Fibroblast of skin of right biceps (primary cell): ENCODE results near the gene MARCHF3.
A peak's percentile ranks its signal among the peaks of the same experiment; 100 is the strongest.
"Not testable (repeated sequence)": the region's sequence is repeated elsewhere in the genome, so short reads cannot be mapped to it uniquely, and the experiment has no call there.

Experiments
- DNase-seq: peaks from one replicate; pipeline ENCODE4 v3.0.0-alpha.2; 2013

Gene MARCHF3, protein sequence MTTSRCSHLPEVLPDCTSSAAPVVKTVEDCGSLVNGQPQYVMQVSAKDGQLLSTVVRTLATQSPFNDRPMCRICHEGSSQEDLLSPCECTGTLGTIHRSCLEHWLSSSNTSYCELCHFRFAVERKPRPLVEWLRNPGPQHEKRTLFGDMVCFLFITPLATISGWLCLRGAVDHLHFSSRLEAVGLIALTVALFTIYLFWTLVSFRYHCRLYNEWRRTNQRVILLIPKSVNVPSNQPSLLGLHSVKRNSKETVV

DNA sequence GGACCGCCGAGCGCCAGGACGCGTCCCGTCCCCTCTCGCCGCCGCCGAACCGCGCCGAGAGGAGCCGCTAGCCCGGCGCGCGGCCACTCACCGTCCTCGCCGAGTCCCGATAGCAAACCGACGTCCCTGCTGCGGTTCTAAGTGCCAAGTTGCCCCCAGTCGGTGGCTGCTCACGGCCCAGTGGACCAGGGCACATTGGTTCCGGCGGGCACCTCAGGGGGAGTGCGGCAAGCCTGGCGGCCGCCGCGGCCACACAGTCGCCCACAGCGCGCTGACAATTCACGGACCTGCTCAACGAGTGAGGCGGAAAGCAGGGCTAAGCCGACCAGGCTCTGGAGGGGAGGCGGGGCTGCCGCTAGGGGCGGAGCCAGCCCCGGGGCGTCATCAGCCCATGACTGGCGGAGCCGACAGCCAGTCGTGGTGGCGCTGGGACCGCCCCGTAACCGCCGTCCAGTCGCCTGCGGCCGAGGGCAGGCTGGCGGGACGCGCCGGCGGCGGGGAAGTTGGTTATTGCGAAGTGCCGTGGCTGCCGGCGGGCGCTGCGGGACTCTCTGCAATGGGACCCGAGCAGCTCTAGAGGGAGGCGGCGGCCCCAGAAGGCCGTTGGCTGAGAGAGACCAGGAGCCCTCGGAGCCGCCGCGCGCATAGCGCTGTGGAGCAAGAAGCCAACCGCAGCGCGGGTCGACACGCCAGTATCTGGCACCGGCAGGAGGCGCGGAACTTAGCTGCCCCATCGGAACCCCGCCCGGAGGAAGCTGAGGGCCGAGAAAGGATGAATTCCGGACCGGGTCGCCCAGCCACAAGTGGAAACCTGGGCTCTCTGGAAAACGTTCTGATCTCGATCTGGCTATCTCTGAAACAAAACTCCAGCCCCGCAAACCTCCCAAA, at the start of gene MARCHF3:
Gene MARCHF3 (minus strand): TSS at position 300 of the 888 bp plus-strand sequence. CDS start 112,387 bp downstream, outside the sequence.
- DNase-seq, result peak; percentile 94

DNA sequence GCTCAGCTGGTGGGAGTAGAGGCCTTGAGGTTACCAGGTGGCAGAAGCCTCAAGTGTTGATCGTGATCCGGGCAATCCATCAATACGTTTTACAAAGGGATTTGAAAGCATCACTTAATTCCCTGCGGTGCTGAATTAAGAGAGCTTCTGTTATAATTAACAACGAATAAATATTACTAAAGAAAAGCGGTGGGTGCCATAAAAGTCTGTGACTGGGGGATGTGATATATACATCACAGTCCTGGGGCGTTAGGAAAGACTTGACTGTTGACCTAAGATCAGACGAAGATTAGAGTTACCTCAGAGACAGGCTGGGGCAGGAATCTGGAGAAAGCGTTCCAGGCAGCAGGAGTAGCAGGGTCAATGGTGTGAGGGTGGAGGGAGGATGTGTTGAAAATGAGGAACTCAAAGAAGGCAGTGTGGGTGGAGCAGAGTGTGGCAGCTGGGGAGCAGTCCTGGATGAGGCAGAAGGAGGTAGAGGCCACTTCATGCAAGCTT, 49.7 kb upstream of the MARCHF3 start:
- DNase-seq, result peak; percentile 7

DNA sequence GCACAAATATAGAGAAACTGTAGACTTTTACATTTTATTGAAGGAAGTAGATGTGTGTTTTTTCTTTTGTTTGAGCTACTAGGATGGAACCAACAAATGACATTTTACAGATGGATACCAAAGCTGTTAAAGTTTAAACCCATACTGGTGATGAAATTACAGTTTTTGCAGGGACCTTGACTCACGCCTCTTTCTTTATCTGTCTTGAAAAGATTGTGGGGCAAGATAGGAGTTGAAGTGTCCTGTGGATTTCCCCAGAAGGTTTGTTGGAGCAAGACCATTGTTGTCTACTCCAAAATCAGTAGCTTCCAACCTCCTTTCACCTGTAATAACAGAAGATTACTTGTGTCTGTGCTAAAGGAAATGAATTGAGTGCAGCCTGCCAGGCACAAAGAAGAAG, 47.0 kb upstream of the MARCHF3 start:
- DNase-seq, result no peak

DNA sequence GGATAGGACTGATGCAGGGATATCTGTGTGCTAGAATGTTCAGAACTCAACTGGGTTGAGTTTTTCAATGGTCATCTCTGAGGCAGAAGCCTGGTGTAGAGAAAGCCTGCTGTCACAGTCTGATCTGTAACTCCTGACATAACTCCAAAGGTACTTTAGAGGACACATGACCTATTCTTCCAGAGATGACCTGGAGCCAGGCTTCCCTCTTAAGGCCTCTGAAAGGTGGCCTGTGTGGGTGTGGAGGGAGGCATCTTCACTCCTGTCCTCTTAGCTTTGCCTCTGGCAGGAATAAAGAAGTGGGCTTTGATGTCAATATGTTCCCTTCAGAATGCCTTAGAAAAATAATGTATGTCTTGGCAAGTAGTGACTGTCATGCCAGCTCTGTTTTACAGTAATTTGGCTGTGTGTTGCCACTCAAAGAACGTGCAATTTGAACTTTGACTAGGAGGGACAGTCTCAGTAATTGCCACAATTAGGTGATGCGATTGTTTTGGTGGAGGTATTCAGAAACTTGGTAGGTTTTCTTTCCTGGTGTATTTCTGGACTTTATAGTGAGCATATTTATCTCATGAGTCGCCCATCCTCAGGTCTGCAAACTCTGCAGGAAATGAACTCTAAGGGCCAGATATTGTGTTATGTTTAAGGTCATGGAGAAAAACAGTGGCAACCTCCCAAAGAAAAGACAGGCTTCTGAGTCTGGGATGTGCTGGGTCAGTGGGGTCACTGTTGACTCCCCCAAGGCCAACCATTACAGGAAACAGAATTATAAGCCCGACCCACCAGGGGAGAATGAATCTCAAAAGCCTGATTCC, 46.2 kb upstream of the MARCHF3 start:
- peak; percentile 54 for DNase-seq

DNA sequence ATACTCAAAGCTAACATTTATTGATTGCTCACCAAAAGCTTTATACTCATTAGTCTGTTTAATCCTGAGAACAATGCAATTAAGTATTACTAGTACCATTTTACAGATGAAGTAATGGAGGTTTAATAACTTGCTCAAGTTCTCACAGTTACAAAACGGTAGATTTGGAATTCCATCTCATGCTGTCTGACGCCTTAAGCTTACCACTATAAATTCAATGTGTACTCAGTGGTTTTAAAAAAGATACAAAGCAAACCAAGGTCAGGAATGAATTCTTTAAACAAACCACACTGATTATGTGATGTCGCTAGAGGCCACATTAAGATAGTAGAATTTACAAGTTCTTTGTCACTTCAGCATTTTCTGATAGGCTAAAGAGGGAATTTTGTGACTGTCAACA, 44.1 kb upstream of the MARCHF3 start:
- DNase-seq, result no peak

DNA sequence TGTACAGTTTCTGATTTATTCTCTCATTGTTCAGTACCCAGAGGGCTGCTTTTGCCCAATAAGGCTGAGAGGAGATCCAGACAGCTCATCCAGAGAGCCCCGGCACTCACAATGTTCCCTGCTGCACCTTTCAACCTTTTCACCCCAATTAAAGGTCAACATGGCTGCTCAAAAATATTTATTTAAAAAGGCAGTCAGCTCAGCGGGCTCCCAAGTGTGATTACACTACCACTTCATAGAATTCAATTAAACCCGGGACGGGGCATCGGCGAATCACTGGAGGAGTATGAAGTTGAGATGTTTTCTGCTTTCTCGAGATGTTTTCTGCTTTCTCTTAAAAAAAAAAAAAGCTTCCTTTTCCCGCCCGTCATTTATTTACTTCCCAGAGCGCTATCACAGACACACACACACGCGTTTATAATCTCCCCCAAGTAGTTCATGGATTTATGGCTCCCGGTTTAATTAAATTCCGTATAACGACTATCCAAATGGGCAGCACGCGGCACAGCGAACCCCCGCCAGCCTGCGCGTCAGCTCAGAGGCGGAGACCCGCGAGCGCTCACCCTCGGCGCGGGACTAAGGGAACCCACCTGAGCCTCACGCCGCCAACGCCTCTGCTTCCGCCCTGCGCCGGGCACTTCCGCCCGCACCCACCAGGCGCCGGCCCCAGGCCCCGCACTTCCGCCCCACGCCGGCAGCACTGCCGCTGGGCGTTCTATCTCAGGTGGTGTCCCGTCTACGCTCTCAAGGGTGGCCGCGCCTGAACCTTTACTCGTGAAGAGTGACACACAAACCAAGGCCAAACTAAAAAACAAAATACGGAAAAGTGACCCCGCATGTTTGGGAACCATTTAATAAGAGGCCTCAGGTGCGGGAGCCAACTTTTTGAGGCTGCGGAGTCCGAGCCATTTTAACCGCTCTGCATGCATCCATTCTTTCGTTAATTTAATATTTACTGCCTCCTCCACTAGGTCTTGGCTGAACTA, 42.8 kb upstream of the MARCHF3 start, which contains the start of gene C5orf63:
Gene C5orf63 (minus strand): TSS at position 642 of the 986 bp plus-strand sequence. CDS start 14,507 bp downstream, outside the sequence.
- DNase-seq, result peak; percentile 33

DNA sequence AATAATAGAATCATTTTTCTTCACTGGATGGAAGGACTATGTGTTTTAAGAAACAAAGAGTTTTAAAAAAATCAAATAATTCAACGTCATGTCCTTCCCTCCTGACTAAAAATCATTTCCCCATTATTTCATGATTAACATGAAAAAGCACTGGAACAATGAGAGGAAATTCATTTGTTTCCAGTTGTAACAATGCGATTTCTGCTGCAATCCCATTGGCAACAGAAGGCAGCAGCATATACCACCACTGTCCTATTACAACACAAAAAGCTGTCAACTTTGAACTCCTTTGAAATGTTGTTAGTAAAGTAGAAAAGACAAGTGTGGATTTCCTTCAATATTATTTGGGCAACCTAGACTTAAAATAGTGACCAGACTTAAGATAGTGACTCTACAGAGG, 39.9 kb upstream of the MARCHF3 start:
- DNase-seq, result no peak

DNA sequence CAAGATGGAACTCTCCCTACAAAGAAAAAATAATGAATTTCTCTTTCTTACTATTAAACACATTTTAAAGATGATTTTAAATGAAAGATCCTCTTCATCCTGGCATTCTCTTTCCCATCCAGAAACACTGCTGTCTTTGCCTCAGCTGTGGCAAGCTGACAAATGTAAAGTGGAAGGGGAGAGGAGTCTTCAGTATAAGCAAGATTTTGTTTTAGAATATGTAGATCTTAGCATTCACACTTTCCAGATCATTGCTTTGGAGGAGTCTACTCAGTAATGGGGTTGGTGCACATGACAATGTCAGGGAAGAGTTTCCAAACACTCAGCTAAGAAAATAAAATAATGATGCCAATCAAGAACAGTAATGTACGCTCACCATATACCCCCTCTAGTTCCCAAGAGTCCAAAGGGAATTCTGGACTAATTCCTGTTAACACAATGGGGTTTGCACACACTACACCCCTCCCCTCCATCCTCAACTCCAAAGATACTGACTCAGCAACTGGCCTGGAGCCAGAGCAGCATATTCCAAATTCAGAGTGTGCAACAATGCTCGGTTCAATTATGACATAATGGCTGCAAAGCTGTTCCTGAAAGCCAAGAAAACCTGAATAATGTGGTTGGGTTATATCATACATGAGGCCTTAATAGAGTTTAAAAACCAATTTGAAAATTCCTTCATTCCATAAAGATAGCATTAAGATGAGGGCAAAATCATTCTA, 38.3 kb upstream of the MARCHF3 start:
- peak; percentile 90 for DNase-seq

DNA sequence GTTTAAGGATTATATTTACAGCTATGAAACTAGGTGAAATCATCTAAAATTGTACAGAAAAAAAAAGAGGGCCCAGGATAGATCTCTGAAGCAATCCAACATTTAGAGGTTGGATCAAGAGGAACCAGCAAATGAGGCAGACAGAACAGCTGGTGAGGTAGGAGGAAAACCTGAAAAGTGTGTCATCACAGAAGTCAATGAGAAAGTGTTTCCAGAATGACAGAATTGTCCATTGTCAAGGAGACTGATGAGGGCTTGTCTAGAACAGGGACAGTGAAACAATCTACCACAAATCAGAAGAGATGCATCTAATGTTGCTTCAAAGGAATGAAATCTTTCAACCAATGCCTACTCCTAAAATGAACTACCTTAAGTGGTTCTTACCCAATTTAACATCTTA, 36.4 kb upstream of the MARCHF3 start:
- DNase-seq, result no peak

DNA sequence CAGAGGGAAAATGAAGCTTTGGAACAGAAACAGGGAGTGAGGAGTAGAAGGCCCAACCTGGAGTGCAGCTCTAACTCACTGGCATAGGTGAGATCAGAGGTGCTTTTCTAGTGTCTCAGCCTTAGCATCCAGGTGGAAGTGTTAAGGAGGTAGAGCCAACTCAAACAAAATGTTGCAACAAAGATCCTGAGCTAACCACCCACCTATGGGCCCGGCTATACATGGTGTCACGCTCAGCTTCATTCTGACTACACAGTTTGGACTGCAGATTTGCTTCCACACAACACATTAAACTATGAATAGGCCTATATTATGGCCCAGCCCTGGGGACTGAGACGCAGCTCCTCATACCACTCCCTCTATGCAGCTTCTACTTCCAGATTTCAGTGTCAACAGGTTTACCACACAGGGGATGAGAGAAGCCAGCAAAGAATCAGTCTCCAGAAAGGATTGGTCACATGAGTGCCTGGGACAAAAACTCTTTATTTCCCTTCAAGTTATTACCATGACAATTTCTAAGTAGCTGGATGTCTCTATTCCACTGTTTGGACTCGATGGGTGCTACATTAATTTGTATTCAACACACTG, 34.0 kb upstream of the MARCHF3 start:
- DNase-seq, result no peak

DNA sequence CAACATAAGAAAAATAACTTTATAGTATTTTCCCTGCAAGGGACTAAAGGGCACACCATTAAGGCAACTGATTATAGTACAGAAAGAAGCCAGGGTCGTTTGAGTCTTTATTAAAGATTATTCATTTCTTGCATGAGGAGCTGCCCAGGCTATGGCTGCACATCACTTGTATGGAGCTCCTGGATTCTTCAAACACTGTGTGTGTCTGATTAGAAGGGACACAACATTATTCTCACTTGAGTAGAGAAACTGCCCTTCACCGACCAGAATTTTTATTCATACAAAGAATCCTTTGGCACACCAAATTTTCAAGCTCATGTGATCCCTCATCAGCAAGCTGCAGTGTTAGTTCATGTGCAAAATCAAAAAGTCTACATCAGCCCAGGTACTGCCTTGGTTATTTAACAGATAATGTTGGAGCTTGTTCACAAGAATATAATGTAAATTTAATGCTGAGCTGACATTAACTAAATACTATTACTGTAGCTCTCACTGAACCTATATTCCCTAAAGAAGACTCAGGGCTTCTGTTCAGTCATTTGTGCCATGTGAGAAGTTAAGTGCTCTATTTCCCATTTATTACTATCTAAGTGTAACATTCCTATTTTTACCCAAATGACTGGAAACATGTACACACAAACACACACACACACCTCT, 33.0 kb upstream of the MARCHF3 start:
- DNase-seq, result no peak

DNA sequence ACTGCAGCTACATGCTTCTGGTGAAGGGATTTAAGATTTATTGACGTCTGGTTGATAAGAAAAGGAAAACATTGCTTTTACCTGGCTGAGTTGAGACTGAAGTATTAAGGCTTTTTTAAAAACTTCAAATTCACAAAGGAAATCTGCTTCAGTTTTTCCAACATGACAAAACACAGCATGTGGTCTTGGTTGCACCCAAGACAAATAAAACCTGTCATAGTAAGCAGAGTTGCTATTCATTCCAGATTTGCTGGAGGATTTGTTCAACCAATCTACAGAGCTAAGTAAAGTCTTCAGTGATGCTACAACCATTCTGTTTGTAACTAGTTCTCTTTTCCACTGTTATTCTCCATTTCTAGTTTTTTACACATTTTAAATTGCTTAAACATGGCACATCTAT, 31.6 kb upstream of the MARCHF3 start:
- DNase-seq, result no peak

DNA sequence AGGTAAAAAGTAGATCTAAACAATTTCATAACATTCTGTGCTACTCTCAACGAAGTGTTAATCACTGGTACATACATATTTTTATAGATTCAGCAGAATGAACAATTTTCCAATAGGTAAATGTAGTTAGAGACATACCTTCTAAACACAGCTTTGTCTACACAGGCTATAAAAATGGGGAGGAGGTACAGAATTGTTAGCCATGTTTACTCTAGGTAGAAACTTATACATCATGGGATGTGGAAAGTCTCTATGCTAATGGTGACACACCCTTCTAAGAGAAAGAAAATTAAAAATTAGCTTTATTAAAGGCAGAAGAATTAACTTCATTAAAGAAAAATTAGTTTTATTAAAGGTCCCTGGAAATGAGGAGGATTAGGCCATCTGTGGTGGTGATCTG, 31.2 kb upstream of the MARCHF3 start:
- DNase-seq, result no peak

DNA sequence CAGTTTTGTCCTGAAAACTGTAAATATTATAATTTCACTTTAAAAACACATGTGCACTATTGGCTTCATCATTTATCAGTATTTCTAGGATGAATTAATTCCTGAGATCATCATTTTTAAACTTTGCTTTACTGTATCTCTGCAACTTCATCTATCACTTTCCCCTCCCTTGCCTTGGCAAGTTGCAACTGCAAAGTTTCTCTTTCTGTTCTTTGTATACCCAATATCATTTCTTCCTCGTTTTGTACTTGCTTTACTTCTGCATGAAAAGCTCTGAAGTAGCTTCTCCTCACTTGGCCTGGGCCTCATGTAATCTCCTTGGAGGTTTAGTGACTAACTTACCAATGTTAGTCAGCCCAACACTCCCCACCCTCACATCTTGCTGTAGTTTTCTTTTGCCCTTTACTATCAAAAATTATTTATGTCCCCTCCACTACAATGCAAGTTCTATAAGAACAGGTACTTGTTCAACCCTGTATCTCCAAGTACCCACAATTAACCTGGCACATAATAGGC, 30.2 kb upstream of the MARCHF3 start:
- no peak for DNase-seq

DNA sequence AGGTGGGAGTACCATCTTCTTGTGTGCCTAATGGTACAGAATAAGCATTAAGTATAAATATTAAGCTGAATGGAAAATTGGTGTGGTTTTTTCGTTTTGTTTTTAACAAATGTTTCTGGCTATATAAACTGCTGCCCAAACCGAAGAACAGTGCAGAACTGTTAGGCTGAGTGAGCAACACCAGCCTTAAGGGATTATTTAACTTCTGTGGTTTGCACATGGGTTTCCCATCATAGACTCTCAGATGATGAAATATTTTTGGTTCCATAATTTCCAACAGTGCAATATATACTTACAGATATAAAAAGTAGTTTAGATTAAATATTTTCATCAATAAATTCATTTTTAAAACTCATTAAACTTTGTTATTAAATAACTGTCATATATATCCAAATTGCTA, 26.5 kb upstream of the MARCHF3 start:
- DNase-seq, result no peak

DNA sequence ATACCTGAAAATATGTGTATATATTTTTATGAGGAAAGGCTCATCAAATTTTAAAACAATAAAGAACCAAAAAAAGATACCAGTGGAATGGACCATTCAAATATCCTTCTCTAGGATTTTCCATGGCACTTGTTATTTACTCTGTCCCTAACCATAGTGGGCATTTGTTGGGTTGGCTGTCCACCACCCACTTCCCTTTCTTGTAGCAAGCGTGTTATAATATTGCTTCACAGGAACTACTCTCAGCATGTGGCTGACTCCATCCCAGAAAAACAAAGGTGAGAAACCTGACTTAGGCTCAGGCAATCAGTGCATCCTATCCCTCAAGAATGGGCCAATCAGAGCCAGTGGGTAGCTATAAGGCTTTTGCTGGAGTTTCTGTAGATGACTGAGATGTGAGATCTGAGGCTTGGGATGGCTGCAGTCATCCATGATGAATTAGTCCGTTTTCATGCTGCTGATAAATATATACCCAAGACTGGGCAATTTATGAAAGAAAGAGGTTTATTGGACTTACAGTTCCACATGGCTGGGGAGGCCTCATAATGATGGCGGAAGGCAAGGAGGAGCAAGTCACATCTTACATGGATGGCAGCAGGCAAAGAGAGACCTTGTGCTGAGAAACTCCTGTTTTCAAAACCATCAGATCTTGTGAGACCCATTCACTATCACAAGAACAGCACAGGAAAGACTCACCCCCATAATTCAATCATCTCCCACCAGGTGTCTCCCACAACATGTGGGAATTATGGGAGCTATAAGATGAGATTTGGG, 25.7 kb upstream of the MARCHF3 start:
- no peak for DNase-seq

DNA sequence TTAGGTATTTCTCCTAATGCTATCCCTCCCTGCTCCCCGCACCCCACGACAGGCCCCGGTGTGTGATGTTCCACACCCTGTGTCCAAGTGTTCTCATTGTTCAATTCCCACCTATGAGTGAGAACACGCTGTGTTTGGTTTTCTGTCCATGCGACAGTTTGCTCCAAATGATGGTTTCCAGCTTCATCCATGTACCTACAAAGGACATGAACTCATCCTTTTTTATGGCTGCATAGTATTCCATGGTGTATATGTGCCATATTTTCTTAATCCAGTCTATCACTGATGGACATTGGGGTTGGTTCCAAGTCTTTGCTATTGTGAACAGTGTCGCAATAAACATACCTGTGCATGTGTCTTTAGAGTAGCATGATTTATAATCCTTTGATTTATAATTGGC, 23.2 kb upstream of the MARCHF3 start:
- not testable (repeated sequence) for DNase-seq

DNA sequence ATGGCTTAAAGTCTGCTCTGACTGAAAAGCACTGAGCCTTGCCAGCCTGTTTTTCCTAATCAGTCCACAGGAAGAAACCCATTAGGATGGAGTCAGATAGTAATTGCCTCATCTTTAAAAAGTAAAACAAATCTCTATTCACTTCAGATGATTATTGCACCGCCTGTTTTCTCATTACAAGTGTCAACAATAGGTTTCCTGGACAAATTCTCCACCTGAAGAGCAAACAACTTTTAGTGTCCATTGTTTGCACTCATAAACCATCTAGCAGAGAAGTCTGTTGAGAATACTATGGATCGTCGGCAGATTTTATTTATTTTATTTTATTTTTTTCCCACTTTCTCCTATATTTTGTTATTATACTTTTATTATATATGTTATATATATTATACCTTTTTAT, 22.7 kb upstream of the MARCHF3 start:
- no peak for DNase-seq

DNA sequence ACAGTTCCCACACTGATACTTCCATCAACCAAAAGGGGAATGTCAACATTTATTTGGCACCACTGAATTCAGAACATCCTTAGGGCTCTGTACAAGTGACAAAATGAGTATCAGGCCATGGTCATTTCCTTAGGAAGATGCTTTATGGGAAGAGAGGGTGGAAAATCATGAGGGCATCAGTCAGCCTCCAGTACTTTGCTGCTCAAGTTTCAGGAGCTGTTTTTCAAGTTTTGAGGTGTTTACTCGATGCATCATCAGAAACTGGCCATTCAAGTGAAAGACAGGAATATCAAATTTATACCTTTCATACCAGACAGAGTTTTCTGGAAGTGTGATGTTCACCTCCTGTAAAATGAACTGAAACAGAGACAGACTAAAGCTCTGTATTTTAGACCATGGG, 21.2 kb upstream of the MARCHF3 start:
- DNase-seq, result no peak
